ENCODE data around the gene GSTCD. TPM values are rescaled to one million over a fixed set of nuclear protein-coding genes. Genes with fewer than 3 reads are reported as not detected.

GSTCD gene
- total RNA-seq, 2 donors from 2014 or later = 3.4 to 4.4 TPM

- H3K9me3 ChIP-seq = no peaks in the 10 kb centered on the region
- no peaks in the 10 kb centered on the region for H3K27me3 ChIP-seq
- peaks cover 0 to 2% of the 10 kb centered on the region in 2 donors for H3K4me1 ChIP-seq
- no peaks in the 10 kb centered on the region for H3K36me3 ChIP-seq
- DNase-seq (ENCODE audit: low spot score) = no peak
- no peak overlapping the region for H3K27ac ChIP-seq
- TF ChIP-seq CTCF (IDR thresholded peaks at IDR 0.05) = no peak
- H3K4me3 ChIP-seq = no peak overlapping the region
Measured at GRCh38 chr4:105780176-105780575, 71.6 kb downstream of the GSTCD start.

- Histone ChIP-seq H3K36me3 (no peaks in the 10 kb centered on the region), H3K4me3 (no peak overlapping the region), H3K27me3 (no peaks in the 10 kb centered on the region), H3K9me3 (no peaks in the 10 kb centered on the region), H3K4me1 (no peaks in the 10 kb centered on the region), H3K27ac (no peak overlapping the region)
- no peak for TF ChIP-seq CTCF (IDR thresholded peaks at IDR 0.05)
- no peak for DNase-seq (ENCODE audit: low spot score)
Measured at GRCh38 chr4:105784761-105785160, 76.2 kb downstream of the GSTCD start.

GRCh38 chr4:105785792-105786191 lies 77.2 kb downstream of the GSTCD start:
- Histone ChIP-seq H3K4me3 (no peak overlapping the region), H3K27ac (no peak overlapping the region), H3K36me3 (no peaks in the 10 kb centered on the region), H3K4me1 (no peaks in the 10 kb centered on the region), H3K9me3 (no peaks in the 10 kb centered on the region), H3K27me3 (no peaks in the 10 kb centered on the region)
- DNase-seq (ENCODE audit: low spot score) = no peak
- no peak for TF ChIP-seq CTCF (IDR thresholded peaks at IDR 0.05)

GRCh38 chr4:105786748-105787147 lies 78.2 kb downstream of the GSTCD start:
- no peak overlapping the region for H3K4me3 ChIP-seq
- no peaks in the 10 kb centered on the region for H3K36me3 ChIP-seq
- TF ChIP-seq CTCF (IDR thresholded peaks at IDR 0.05) = no peak
- H3K9me3 ChIP-seq = no peaks in the 10 kb centered on the region
- no peaks in the 10 kb centered on the region for H3K27me3 ChIP-seq
- no peak overlapping the region for H3K27ac ChIP-seq
- no peak for DNase-seq (ENCODE audit: low spot score)
- H3K4me1 ChIP-seq = no peaks in the 10 kb centered on the region

GRCh38 chr4:105797225-105797624 lies 88.6 kb downstream of the GSTCD start:
- Histone ChIP-seq H3K36me3 (no peaks in the 10 kb centered on the region), H3K27ac (no peak overlapping the region), H3K4me3 (no peak overlapping the region), H3K9me3 (no peaks in the 10 kb centered on the region), H3K4me1 (no peaks in the 10 kb centered on the region), H3K27me3 (no peaks in the 10 kb centered on the region)
- TF ChIP-seq CTCF (IDR thresholded peaks at IDR 0.05) = no peak
- DNase-seq (ENCODE audit: low spot score) = no peak

- Histone ChIP-seq H3K36me3 (no peaks in the 10 kb centered on the region), H3K4me1 (no peaks in the 10 kb centered on the region), H3K4me3 (no peak overlapping the region), H3K27ac (no peak overlapping the region), H3K27me3 (no peaks in the 10 kb centered on the region), H3K9me3 (no peaks in the 10 kb centered on the region)
- DNase-seq (ENCODE audit: low spot score) = no peak
- no peak for TF ChIP-seq CTCF (IDR thresholded peaks at IDR 0.05)
Measured at GRCh38 chr4:105805501-105806120, 97.0 kb downstream of the GSTCD start.

Data from right atrium auricular region (tissue), 2 donors.